ENCODE data around the gene ATG2B. TPM values are rescaled to one million over a fixed set of nuclear protein-coding genes. Genes with fewer than 3 reads are reported as not detected.
"Not testable (repeated sequence)": the region's sequence is repeated elsewhere in the genome, so short reads cannot be mapped to it uniquely, and the experiment has no call there.

The ATG2B gene
- total and polyA plus RNA-seq, 4 experiments from 2014 or later: 1.0 to 37.8 (median 15.8) TPM

DNA sequence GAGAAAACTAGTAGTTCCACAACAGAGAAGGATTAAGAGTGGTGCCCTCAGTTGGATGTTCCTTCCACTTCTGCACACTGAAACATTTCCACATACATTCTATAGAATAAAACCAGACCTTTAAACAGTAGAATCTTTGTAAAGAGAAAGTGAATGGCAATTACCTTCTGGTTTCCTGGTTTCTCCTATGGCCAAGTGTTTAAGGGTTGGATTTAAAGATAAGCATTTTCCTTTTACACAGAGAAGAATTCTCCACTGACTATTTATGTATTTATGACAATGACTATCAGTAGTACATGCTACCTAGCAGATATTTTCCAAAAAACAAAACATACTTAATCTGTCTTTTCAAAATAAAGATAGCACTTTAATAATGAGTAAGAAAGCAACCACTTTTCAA is 3.2 kb downstream of the ATG2B start:
- POLR2A ChIA-PET (ENCODE audit: partially characterized antibody): no interaction called here
- peaks cover 32 to 53% (median 43%) of the 10 kb centered on the region in 4 donors for H3K4me1 Mint-ChIP-seq
- H3K4me1 ChIP-seq (ENCODE audit: insufficient read depth, low read length): peaks cover 41% of the 10 kb centered on the region

DNA sequence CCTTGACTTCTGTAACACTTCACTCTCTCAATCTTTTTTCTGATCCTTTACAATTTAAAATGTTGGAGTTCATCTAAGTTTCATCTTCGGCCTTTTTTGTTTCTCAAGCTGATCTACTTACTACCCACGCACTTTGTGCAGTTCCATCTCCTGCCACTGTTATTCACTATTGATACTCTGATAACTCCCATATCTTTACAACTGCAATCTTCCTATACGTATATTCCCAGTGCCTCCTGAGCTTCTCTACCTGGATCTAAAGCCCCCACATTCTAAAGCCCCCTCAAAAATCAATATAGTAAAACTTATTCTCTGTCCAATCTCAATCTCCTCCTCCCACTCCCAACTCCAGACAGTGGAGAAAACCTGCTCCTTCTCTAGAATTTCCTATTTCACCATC is 5.9 kb downstream of the ATG2B start:
- ChIA-PET POLR2A (ENCODE audit: partially characterized antibody) (no interaction called here), CTCF (ENCODE audit: partially characterized antibody) (interaction anchor here (1.2 kb wide), 1 partner anchor 46 kb away, joined by 3 read pairs; no protein-coding TSS in a partner anchor)
- H3K4me1 ChIP-seq (ENCODE audit: insufficient read depth, low read length): peaks cover 29% of the 10 kb centered on the region
- Mint-ChIP-seq H3K27me3 (no peaks in the 10 kb centered on the region), H3K4me3 (peak overlapping the region in 1 of 8 donors; percentile 50), H3K27ac (peak overlapping the region in 3 of 7 donors; percentile 7 to 39 (median 14)), H3K36me3 (peaks cover 8 to 13% of the 10 kb centered on the region in 2 donors), H3K9me3 (no peaks in the 10 kb centered on the region), H3K4me1 (peaks cover 25 to 36% (median 31%) of the 10 kb centered on the region in 4 donors)
- H3K27me3 ChIP-seq (ENCODE audit: insufficient read depth, low read length): no peaks in the 10 kb centered on the region
- no peaks in the 10 kb centered on the region for H3K36me3 ChIP-seq (ENCODE audit: insufficient read depth, low read length)
- DNase-seq: no peak
- intact Hi-C loops (cut with micrococcal nuclease): no loop called here
- no peaks in the 10 kb centered on the region for H3K9me3 ChIP-seq (ENCODE audit: control insufficient read depth in 1 of 2, low read length in 2 of 2)
- no peak overlapping the region for H3K4me3 ChIP-seq (ENCODE audit: low read length in 2 of 2)
- no peak overlapping the region for H3K27ac ChIP-seq (ENCODE audit: low read depth, low read length)

More for the DNA sequence above, 3.2 kb downstream of the ATG2B start:
- H3K27ac Mint-ChIP-seq: peak overlapping the region in 1 of 7 donors; percentile 17
- CTCF ChIA-PET (ENCODE audit: partially characterized antibody): interaction anchor here (1.1 kb wide), 1 partner anchor 18 kb away, joined by 3 read pairs; no protein-coding TSS in a partner anchor
- Histone ChIP-seq H3K4me3 (ENCODE audit: low read length in 2 of 2) (no peak overlapping the region), H3K27ac (ENCODE audit: low read depth, low read length) (no peak overlapping the region), H3K9me3 (ENCODE audit: control insufficient read depth in 1 of 2, low read length in 2 of 2) (no peaks in the 10 kb centered on the region), H3K27me3 (ENCODE audit: insufficient read depth, low read length) (no peaks in the 10 kb centered on the region), H3K36me3 (ENCODE audit: insufficient read depth, low read length) (no peaks in the 10 kb centered on the region)
- intact Hi-C loops (cut with micrococcal nuclease): no loop called here
- H3K36me3 Mint-ChIP-seq: peaks cover 11 to 12% of the 10 kb centered on the region in 2 donors
- no peak for DNase-seq
- no peaks in the 10 kb centered on the region for H3K27me3 Mint-ChIP-seq
- no peak overlapping the region for H3K4me3 Mint-ChIP-seq
- no peaks in the 10 kb centered on the region for H3K9me3 Mint-ChIP-seq

DNA sequence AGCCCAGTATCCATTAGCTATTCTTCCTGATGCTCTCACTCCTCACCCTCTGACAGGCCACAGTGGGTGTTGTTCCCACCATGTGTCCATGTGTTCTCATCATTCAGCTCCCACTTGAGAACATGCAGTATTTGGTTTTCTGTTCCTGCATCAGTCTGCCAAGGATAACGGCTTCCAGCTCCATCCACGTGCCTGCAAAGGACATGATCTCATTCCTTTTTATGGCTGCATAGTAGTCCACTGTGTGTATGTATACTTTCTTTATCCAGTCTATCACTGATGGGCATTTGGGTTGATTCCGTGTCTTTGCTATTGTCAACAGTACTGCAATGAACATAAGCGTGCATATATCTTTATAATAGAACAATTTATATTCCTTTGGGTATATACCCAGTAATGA is 8.9 kb downstream of the ATG2B start:
- Histone ChIP-seq H3K4me3 (ENCODE audit: low read length in 2 of 2) (no peak overlapping the region), H3K27ac (ENCODE audit: low read depth, low read length) (no peak overlapping the region), H3K36me3 (ENCODE audit: insufficient read depth, low read length) (no peaks in the 10 kb centered on the region), H3K4me1 (ENCODE audit: insufficient read depth, low read length) (peaks cover 4% of the 10 kb centered on the region), H3K9me3 (ENCODE audit: control insufficient read depth in 1 of 2, low read length in 2 of 2) (no peaks in the 10 kb centered on the region), H3K27me3 (ENCODE audit: insufficient read depth, low read length) (no peaks in the 10 kb centered on the region)
- no peak overlapping the region for H3K4me3 Mint-ChIP-seq
- no peak overlapping the region for H3K27ac Mint-ChIP-seq
- DNase-seq: no peak
- no peaks in the 10 kb centered on the region for H3K9me3 Mint-ChIP-seq
- CTCF ChIA-PET (ENCODE audit: partially characterized antibody): no interaction called here
- no peaks in the 10 kb centered on the region for H3K27me3 Mint-ChIP-seq
- intact Hi-C loops (cut with micrococcal nuclease): no loop called here
- peaks cover 12 to 26% (median 16%) of the 10 kb centered on the region in 4 donors for H3K4me1 Mint-ChIP-seq
- H3K36me3 Mint-ChIP-seq: peaks cover 6 to 13% of the 10 kb centered on the region in 2 donors
- POLR2A ChIA-PET (ENCODE audit: partially characterized antibody): no interaction called here

DNA sequence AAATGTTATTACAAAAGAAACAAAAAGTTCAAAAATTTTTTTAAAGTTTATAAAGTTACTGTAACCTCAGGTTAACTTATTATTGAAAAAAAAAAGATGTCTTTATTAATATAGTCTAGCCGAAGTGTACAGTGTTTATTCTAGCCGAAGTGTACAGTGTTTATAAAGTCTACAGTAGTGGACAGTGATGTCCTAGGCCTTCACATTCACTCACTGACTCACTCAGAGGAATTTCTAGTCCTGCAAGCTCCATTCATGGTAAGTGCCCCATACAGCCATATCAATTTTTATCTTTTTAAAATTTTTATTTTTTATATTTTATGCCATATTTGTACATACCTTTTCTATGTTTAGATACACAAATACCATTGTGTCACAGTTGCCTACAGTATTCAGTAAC is 10.4 kb downstream of the ATG2B start:
- intact Hi-C loops (cut with micrococcal nuclease): no loop called here
- ChIA-PET CTCF (ENCODE audit: partially characterized antibody) (no interaction called here), POLR2A (ENCODE audit: partially characterized antibody) (interaction anchor here (0.6 kb wide), 1 partner anchor 82 kb away, joined by 3 read pairs; no protein-coding TSS in a partner anchor)
- H3K27ac Mint-ChIP-seq: no peak overlapping the region
- no peak for DNase-seq
- peaks cover 4 to 13% of the 10 kb centered on the region in 2 donors for H3K36me3 Mint-ChIP-seq
- peaks cover 4% of the 10 kb centered on the region for H3K4me1 ChIP-seq (ENCODE audit: insufficient read depth, low read length)
- H3K27me3 ChIP-seq (ENCODE audit: insufficient read depth, low read length): no peaks in the 10 kb centered on the region
- no peaks in the 10 kb centered on the region for H3K36me3 ChIP-seq (ENCODE audit: insufficient read depth, low read length)
- H3K4me1 Mint-ChIP-seq: peaks cover 14 to 34% (median 20%) of the 10 kb centered on the region in 4 donors
- no peak overlapping the region for H3K4me3 Mint-ChIP-seq
- H3K9me3 ChIP-seq (ENCODE audit: control insufficient read depth in 1 of 2, low read length in 2 of 2): no peaks in the 10 kb centered on the region
- H3K9me3 Mint-ChIP-seq: no peaks in the 10 kb centered on the region
- no peak overlapping the region for H3K27ac ChIP-seq (ENCODE audit: low read depth, low read length)
- H3K4me3 ChIP-seq (ENCODE audit: low read length in 2 of 2): no peak overlapping the region
- no peaks in the 10 kb centered on the region for H3K27me3 Mint-ChIP-seq

DNA sequence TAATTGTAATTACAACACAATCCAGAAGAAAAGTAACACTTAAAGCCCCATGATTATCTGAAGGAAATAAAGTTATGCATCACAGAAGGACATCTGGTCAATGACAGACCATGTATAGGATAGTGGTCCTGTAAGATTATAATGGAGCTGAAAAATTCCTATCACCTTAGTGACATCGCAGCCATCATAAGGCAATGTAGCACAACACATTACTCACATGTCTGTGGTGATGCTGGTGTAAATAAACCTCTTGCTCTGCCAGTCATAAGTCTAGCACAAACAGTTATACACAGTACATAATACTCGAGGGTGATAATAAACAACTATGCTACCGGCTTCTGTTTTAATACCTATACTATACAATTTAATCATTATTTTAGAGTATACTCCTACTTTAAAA is 11.2 kb downstream of the ATG2B start:
- no peak for DNase-seq
- no peak overlapping the region for H3K27ac Mint-ChIP-seq
- peaks cover 9 to 37% (median 18%) of the 10 kb centered on the region in 4 donors for H3K4me1 Mint-ChIP-seq
- intact Hi-C loops (cut with micrococcal nuclease): no loop called here
- no peaks in the 10 kb centered on the region for H3K27me3 Mint-ChIP-seq
- CTCF ChIA-PET (ENCODE audit: partially characterized antibody): no interaction called here
- Histone ChIP-seq H3K27me3 (ENCODE audit: insufficient read depth, low read length) (no peaks in the 10 kb centered on the region), H3K4me3 (ENCODE audit: low read length in 2 of 2) (no peak overlapping the region), H3K9me3 (ENCODE audit: control insufficient read depth in 1 of 2, low read length in 2 of 2) (no peaks in the 10 kb centered on the region), H3K27ac (ENCODE audit: low read depth, low read length) (no peak overlapping the region), H3K4me1 (ENCODE audit: insufficient read depth, low read length) (peaks cover 4% of the 10 kb centered on the region), H3K36me3 (ENCODE audit: insufficient read depth, low read length) (no peaks in the 10 kb centered on the region)
- POLR2A ChIA-PET (ENCODE audit: partially characterized antibody): interaction anchor here (0.6 kb wide), 1 partner anchor 82 kb away, joined by 3 read pairs; no protein-coding TSS in a partner anchor
- H3K9me3 Mint-ChIP-seq: no peaks in the 10 kb centered on the region
- no peak overlapping the region for H3K4me3 Mint-ChIP-seq
- peaks cover 4 to 9% of the 10 kb centered on the region in 2 donors for H3K36me3 Mint-ChIP-seq

DNA sequence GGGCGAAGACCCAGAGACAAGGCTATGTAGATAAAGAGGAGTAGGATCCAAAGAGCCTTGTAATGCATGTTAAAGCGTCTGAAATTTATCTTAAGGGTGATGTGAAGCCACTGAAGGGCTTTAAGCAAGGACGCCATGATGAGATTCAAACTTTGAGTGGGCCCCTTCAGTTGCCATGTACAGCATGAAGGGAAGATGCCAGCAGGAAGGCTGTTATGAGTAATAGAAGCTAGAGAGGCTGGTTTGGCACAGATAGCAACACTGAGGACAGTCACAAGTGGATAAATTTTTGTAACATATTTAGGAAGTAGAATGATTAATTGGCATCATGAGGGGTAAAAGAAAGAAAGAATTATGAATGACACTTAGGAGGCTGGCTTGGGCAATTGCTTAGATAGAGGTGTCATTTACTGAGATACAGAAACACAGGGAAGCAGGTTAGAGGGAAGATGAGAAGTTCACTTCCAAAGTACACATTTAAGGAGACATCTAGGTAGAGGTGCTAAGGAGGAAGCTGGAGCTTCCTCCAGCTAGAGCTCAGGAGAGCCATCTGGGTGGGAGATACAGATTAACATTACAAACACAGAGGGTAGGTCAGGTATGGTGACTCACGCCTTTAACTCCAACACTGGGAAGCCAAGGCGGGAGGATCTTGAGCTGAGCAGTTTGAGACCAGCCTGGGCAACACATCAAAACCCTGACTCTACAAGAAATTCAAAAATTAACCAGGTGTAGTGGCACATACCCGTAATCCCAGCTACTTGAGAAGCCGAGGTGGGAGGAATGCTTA is 13.7 kb downstream of the ATG2B start:
- Histone ChIP-seq H3K4me3 (ENCODE audit: low read length in 2 of 2) (no peak overlapping the region), H3K27ac (ENCODE audit: low read depth, low read length) (no peak overlapping the region), H3K4me1 (ENCODE audit: insufficient read depth, low read length) (no peaks in the 10 kb centered on the region), H3K27me3 (ENCODE audit: insufficient read depth, low read length) (no peaks in the 10 kb centered on the region), H3K36me3 (ENCODE audit: insufficient read depth, low read length) (no peaks in the 10 kb centered on the region), H3K9me3 (ENCODE audit: control insufficient read depth in 1 of 2, low read length in 2 of 2) (no peaks in the 10 kb centered on the region)
- H3K9me3 Mint-ChIP-seq: no peaks in the 10 kb centered on the region
- peaks cover 5 to 9% of the 10 kb centered on the region in 2 donors for H3K36me3 Mint-ChIP-seq
- H3K4me1 Mint-ChIP-seq: peaks cover 7 to 31% (median 18%) of the 10 kb centered on the region in 4 donors
- intact Hi-C loops (cut with micrococcal nuclease): loop anchor here (10.0 kb wide), 1 partner anchor 45 kb away; the partner anchor contains the start of gene AK7
- H3K4me3 Mint-ChIP-seq: no peak overlapping the region
- POLR2A ChIA-PET (ENCODE audit: partially characterized antibody): interaction anchor here (2.1 kb wide), 1 partner anchor 13 kb away, joined by 5 read pairs; the partner anchor contains the start of gene ATG2B
- CTCF ChIA-PET (ENCODE audit: partially characterized antibody): no interaction called here
- peak overlapping the region in 3 of 7 donors; percentile 12 to 20 (median 14) for H3K27ac Mint-ChIP-seq
- DNase-seq: no peak
- no peaks in the 10 kb centered on the region for H3K27me3 Mint-ChIP-seq

DNA sequence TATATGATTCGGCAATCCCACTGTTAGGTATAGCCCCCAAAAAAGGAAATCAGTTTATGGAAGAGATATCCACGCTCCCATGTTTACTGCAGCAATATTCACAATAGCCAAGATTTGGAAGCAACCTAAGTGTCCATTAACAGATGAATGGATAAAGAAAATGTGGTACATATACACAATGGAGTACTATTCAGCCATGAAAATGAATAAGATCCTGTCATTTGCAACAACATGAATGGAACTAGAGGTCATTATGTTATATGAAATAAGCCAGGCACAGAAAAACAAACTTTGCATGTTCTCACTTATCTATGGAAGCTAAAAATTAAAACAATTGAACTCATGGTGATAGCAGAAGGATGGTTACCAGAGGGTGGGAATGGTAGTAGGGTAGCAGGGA is 15.2 kb downstream of the ATG2B start:
- H3K9me3 ChIP-seq (ENCODE audit: control insufficient read depth in 1 of 2, low read length in 2 of 2); H3K27ac ChIP-seq (ENCODE audit: low read depth, low read length): not testable (repeated sequence)
- peaks cover 7 to 31% (median 17%) of the 10 kb centered on the region in 4 donors for H3K4me1 Mint-ChIP-seq

More for the DNA sequence above, 15.2 kb downstream of the ATG2B start:
- H3K27me3 Mint-ChIP-seq; H3K36me3 ChIP-seq (ENCODE audit: insufficient read depth, low read length); DNase-seq; H3K9me3 Mint-ChIP-seq; H3K4me3 Mint-ChIP-seq; H3K27me3 ChIP-seq (ENCODE audit: insufficient read depth, low read length); H3K4me1 ChIP-seq (ENCODE audit: insufficient read depth, low read length); H3K4me3 ChIP-seq (ENCODE audit: low read length in 2 of 2); POLR2A ChIA-PET (ENCODE audit: partially characterized antibody): not testable (repeated sequence)
- intact Hi-C loops (cut with micrococcal nuclease): loop anchor here (10.0 kb wide), 1 partner anchor 47 kb away; the partner anchor contains the start of gene AK7
- H3K27ac Mint-ChIP-seq: peak overlapping the region in 1 of 7 donors; percentile 18
- H3K36me3 Mint-ChIP-seq: peaks cover 7 to 10% of the 10 kb centered on the region in 2 donors
- CTCF ChIA-PET (ENCODE audit: partially characterized antibody): interaction anchor here (0.7 kb wide), 1 partner anchor 36 kb away, joined by 3 read pairs; no protein-coding TSS in a partner anchor
